HCT116 (cell line): ENCODE data around the gene TNFAIP8L3. TPM values are rescaled to one million over a fixed set of nuclear protein-coding genes. Genes with fewer than 3 reads are reported as not detected.

Source experiments
- ATAC-seq: fragments of 200-7000 bp; cut with Tn5 transposase; 2 replicates; pipeline ENCODE4 v1.9.1; 2020; ENCODE audit warnings: mild to moderate bottlenecking, moderate library complexity
- BruUV-seq: library from RNA; stranded (reverse); fragments of 400-500 nt; replicated peaks from 2 replicates; lab custom pipeline; 2021; lab: Mats Ljungman, UMichigan
- CTCF ChIA-PET: fragments of 300-600 bp; sonication (Branson Sonifier 250); formaldehyde crosslinking; loops from one replicate; lab custom pipeline; 2021; ENCODE audit warnings: antibody characterized with exemption; lab: Charles Lee
- POLR2A ChIA-PET: fragments of 300-600, 350-600 bp; sonication (Branson Sonifier 250); formaldehyde crosslinking; loops from one replicate; lab custom pipeline; 2021; ENCODE audit warnings: antibody characterized with exemption; lab: Charles Lee
- RAD21 ChIA-PET, 2 experiments: fragments of 300-600 bp; sonication (Branson Sonifier 250); formaldehyde crosslinking; loops; one replicate each; lab custom pipeline; 2023; ENCODE audit warnings: low total read pairs in 2 of 2; ENCODE audit not compliant: uncharacterized antibody in 2 of 2, unreplicated experiment in 2 of 2, low non-redundant PET in 1 of 2; lab: Charles Lee
- DNase-seq: peaks from one replicate; pipeline ENCODE4 v3.0.0-alpha.2; 2010; ENCODE audit warnings: low read depth, low spot score
- H2AFZ ChIP-seq: fragments of 200-600 bp; shearing (Covaris generic), sonication (generic); 2 replicates; pipeline ENCODE4 v1.6.1; 2017; ENCODE audit warnings: low read depth, mixed run types, mixed read lengths, antibody characterized with exemption, low read length; ENCODE audit not compliant: poor library complexity, severe bottlenecking
- H3K27ac ChIP-seq: 2 replicates; pipeline ENCODE4 v1.5.1; 2012; ENCODE audit warnings: low read depth, low read length
- H3K27me3 ChIP-seq: fragments of 200-600 bp; sonication (generic); 2 replicates; pipeline ENCODE4 v1.6.1; 2016; ENCODE audit warnings: mixed run types, low read length, mixed read lengths; ENCODE audit not compliant: insufficient read depth
- H3K36me3 ChIP-seq, 2 experiments: fragments of 200-500 bp in 1 of 2; fragments of 200-600 bp in 1 of 2; sonication (Bioruptor generic) in 1 of 2; sonication (generic) in 1 of 2; 2 replicates each; pipeline versions ENCODE4 v1.5.1 to v1.6.1; 2014 to 2016; ENCODE audit warnings: low read length in 2 of 2, inconsistent platforms in 1 of 2, mixed read lengths in 1 of 2, mixed run types in 1 of 2; ENCODE audit not compliant: insufficient read depth in 2 of 2, control insufficient read depth in 1 of 2
- H3K4me1 ChIP-seq, 2 experiments: fragments of 200-600 bp in 1 of 2; sonication (generic) in 1 of 2; 2 replicates each; pipeline versions ENCODE4 v1.5.1 to v1.6.1; 2012 to 2017; ENCODE audit warnings: low read length in 2 of 2, inconsistent platforms in 1 of 2, mild to moderate bottlenecking in 1 of 2, mixed read lengths in 1 of 2, mixed run types in 1 of 2, moderate library complexity in 1 of 2; ENCODE audit not compliant: insufficient read depth in 2 of 2, control insufficient read depth in 1 of 2
- H3K4me2 ChIP-seq: fragments of 200-600 bp; sonication (generic); 2 replicates; pipeline ENCODE4 v1.6.1; 2017; ENCODE audit warnings: mixed run types, low read length, mixed read lengths
- H3K4me3 ChIP-seq, 2 experiments: fragments of 200-600 bp in 1 of 2; sonication (generic) in 1 of 2; replicated peaks in 1 of 2; 2 replicates each; pipeline ENCODE4 v1.5.1; 2011 to 2016; ENCODE audit warnings: low read length in 2 of 2, control low read depth in 1 of 2, low read depth in 1 of 2, mild to moderate bottlenecking in 1 of 2, mixed read lengths in 1 of 2, mixed run types in 1 of 2
- H3K79me2 ChIP-seq: fragments of 200-600 bp; sonication (generic); 2 replicates; pipeline ENCODE4 v1.6.1; 2017; ENCODE audit warnings: mild to moderate bottlenecking, mixed run types, low read length, moderate library complexity, mixed read lengths; ENCODE audit not compliant: insufficient read depth
- H3K9ac ChIP-seq: fragments of 200-600 bp; sonication (generic); 2 replicates; pipeline ENCODE4 v1.6.1; 2016; ENCODE audit warnings: low read length, mixed read lengths
- H3K9me2 ChIP-seq: fragments of 200-600 bp; sonication (generic), shearing (Covaris generic); 2 replicates; pipeline ENCODE4 v1.6.1; 2017; ENCODE audit warnings: mixed run types, mild to moderate bottlenecking, moderate library complexity; ENCODE audit not compliant: insufficient read depth
- H3K9me3 ChIP-seq, 2 experiments: fragments of 200-500 bp in 1 of 2; fragments of 200-600 bp in 1 of 2; sonication (Bioruptor generic) in 1 of 2; sonication (generic) in 1 of 2; 2 replicates each; pipeline ENCODE4 v1.6.1; 2014 to 2017; ENCODE audit warnings: low read length in 2 of 2, mixed read lengths in 2 of 2, inconsistent platforms in 1 of 2, low read depth in 1 of 2, mild to moderate bottlenecking in 1 of 2, mixed run types in 1 of 2, moderate library complexity in 1 of 2; ENCODE audit not compliant: control insufficient read depth in 1 of 2, insufficient read depth in 1 of 2
- H4K20me1 ChIP-seq: fragments of 200-600 bp; sonication (generic), shearing (Covaris generic); 2 replicates; pipeline ENCODE4 v1.6.1; 2017; ENCODE audit warnings: mixed run types, mild to moderate bottlenecking, moderate library complexity; ENCODE audit not compliant: insufficient read depth
- EGR1 ChIP-seq: IDR thresholded peaks from 2 replicates; pipeline ENCODE4 v1.6.1; 2012; ENCODE audit warnings: low read depth
- EZH2 ChIP-seq: fragments of 200-600 bp; sonication (generic); IDR thresholded peaks from 2 replicates; pipeline ENCODE4 v1.6.1; 2017; ENCODE audit warnings: antibody characterized with exemption, mixed run types
- FOSL1 ChIP-seq: IDR thresholded peaks from 2 replicates; pipeline ENCODE4 v1.6.1; 2012; ENCODE audit warnings: low read depth
- RAD21 ChIP-seq: IDR thresholded peaks from 2 replicates; pipeline ENCODE4 v1.6.1; 2012; ENCODE audit warnings: low read depth, mild to moderate bottlenecking
- TCF7L2 ChIP-seq: IDR thresholded peaks from 2 replicates; pipeline ENCODE4 v1.7.0; 2011; ENCODE audit warnings: borderline replicate concordance, inconsistent platforms; ENCODE audit not compliant: insufficient read depth, insufficient read length; ENCODE audit errors: extremely low read depth
- YY1 ChIP-seq: IDR thresholded peaks from 2 replicates; pipeline ENCODE4 v1.6.1; 2011; ENCODE audit warnings: low read length, low read depth, moderate library complexity, mild to moderate bottlenecking; ENCODE audit not compliant: insufficient replicate concordance; ENCODE audit errors: extremely low read depth
- ZFX ChIP-seq: fragments of 450-650 bp; IDR thresholded peaks from 2 replicates; pipeline ENCODE4 v1.6.1; 2017
- ZNF274 ChIP-seq: fragments of 200-500 bp; sonication (Bioruptor generic); IDR thresholded peaks from 2 replicates; pipeline ENCODE4 v1.6.1; 2014; ENCODE audit warnings: mild to moderate bottlenecking, low read depth, low read length, inconsistent platforms
- intact Hi-C: fragments of 100-400 bp; cut with micrococcal nuclease; formaldehyde crosslinking; loops from 2 replicates; pipeline ENCODE4 v1.10.0; 2022
- total RNA-seq: library from RNA; stranded (reverse); gene quantifications from one replicate; pipeline ENCODE4 v1.2.1, GENCODE V29; 2021; ENCODE audit not compliant: unreplicated experiment
- TF ChIP-seq, protein P1 (sequence below): IDR thresholded peaks from 2 replicates; pipeline ENCODE4 v1.6.1; 2011; ENCODE audit warnings: mild to moderate bottlenecking, low read length, moderate library complexity; ENCODE audit not compliant: insufficient replicate concordance; ENCODE audit errors: extremely low read depth
- TF ChIP-seq, protein P2 (sequence below): IDR thresholded peaks from 2 replicates; pipeline ENCODE4 v1.6.1; 2012
- TF ChIP-seq, protein P3 (sequence below): IDR thresholded peaks from 2 replicates; pipeline ENCODE4 v1.6.1; 2012

Gene TNFAIP8L3
- total RNA-seq, 1 experiment from 2014 or later: 0.47 TPM

DNA sequence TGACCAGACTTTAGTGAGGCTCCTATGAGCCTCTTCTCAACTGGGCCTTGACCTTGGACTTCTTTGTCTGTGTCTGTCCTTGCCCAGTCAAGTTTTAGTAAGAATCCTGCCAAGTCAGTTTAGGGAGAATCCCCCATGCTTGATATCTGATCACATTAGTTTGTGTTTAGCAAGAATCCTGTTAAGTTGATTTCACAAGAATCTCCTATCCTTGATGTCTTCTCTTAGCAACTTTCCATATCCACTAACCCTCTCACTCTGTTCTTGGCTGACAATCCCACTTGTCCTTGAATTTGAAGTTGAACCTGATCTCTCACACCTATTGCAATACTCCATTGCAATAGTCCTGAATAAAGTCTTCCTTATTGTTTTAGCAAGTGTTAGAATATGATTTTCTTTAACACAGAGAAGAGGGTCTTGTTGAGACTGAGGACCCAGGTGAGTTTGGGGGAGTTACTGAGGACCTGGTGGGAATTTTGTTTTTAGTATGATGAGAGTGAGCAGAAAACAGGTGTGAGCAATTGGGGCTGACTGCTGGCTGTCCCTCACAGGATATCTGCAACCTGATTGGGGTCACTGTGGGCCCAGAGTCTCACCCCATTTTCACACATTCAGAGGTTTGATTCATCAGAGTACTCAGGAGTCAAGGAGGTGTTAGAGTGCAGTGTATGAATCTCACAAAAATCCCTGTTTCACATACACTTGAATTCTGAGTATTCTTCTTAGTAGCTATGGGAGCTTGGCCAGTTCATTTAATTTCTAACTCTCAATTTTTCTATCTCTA is 39.9 kb upstream of the TNFAIP8L3 start:
- BruUV-seq: no TSS peak
- no peaks in the 10 kb centered on the region for H3K9me2 ChIP-seq
- ChIA-PET CTCF (interaction anchor here (0.9 kb wide), 1 partner anchor 248 kb away, joined by 4 read pairs; no protein-coding TSS in a partner anchor), RAD21 (no interaction called here), POLR2A (interaction anchor here (0.5 kb wide), 1 partner anchor 490 kb away, joined by 5 read pairs; no protein-coding TSS in a partner anchor)
- DNase-seq: no peak
- no peaks in the 10 kb centered on the region for H3K9me3 ChIP-seq
- H2AFZ ChIP-seq: no peak overlapping the region
- intact Hi-C loops: no loop called here
- no peak overlapping the region for H3K9ac ChIP-seq
- H3K36me3 ChIP-seq: no peaks in the 10 kb centered on the region
- no peaks in the 10 kb centered on the region for H3K79me2 ChIP-seq
- peaks cover 3% of the 10 kb centered on the region; the same call in 1 of the 2 replicates for H4K20me1 ChIP-seq
- H3K4me2 ChIP-seq: no peak overlapping the region
- no peak for ATAC-seq
- no peak for TF ChIP-seq FOSL1
- TF ChIP-seq, protein P1, sequence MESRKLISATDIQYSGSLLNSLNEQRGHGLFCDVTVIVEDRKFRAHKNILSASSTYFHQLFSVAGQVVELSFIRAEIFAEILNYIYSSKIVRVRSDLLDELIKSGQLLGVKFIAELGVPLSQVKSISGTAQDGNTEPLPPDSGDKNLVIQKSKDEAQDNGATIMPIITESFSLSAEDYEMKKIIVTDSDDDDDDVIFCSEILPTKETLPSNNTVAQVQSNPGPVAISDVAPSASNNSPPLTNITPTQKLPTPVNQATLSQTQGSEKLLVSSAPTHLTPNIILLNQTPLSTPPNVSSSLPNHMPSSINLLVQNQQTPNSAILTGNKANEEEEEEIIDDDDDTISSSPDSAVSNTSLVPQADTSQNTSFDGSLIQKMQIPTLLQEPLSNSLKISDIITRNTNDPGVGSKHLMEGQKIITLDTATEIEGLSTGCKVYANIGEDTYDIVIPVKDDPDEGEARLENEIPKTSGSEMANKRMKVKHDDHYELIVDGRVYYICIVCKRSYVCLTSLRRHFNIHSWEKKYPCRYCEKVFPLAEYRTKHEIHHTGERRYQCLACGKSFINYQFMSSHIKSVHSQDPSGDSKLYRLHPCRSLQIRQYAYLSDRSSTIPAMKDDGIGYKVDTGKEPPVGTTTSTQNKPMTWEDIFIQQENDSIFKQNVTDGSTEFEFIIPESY: no peak
- no peak for TF ChIP-seq ZNF274
- TF ChIP-seq, protein P2, sequence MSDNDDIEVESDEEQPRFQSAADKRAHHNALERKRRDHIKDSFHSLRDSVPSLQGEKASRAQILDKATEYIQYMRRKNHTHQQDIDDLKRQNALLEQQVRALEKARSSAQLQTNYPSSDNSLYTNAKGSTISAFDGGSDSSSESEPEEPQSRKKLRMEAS: no peak
- no peak for TF ChIP-seq YY1
- no peak for TF ChIP-seq RAD21
- no peak for TF ChIP-seq TCF7L2
- no peak for TF ChIP-seq EZH2
- no peak for TF ChIP-seq EGR1
- TF ChIP-seq ZFX: no peak
- TF ChIP-seq, protein P3, sequence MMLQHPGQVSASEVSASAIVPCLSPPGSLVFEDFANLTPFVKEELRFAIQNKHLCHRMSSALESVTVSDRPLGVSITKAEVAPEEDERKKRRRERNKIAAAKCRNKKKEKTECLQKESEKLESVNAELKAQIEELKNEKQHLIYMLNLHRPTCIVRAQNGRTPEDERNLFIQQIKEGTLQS: no peak
- TF ChIP-seq, all 23 proteins: peak for 0
- no peaks in the 10 kb centered on the region for H3K27me3 ChIP-seq
- H3K4me3 ChIP-seq: no peak overlapping the region
- H3K4me1 ChIP-seq: peaks cover 0 to 11% of the 10 kb centered on the region in 2 experiments; a peak in 2 of 4 replicates
- no peak overlapping the region for H3K27ac ChIP-seq
